Fibroblast of villous mesenchyme (primary cell): ENCODE measurements around the gene CLASP1. TPM values are rescaled to one million over a fixed set of nuclear protein-coding genes. Genes with fewer than 3 reads are reported as not detected.

Experiments
- DNase-seq: peaks from one replicate; pipeline ENCODE4 v3.0.0-alpha.2; 2010; ENCODE audit warnings: low read depth
- H3K4me3 ChIP-seq: 2 replicates; pipeline ENCODE4 v1.5.1; 2011; ENCODE audit warnings: low read depth, mild to moderate bottlenecking, low read length
- CTCF ChIP-seq: IDR thresholded peaks from 2 replicates; pipeline ENCODE4 v1.5.1; 2012; ENCODE audit warnings: low read depth, mild to moderate bottlenecking, low read length; ENCODE audit not compliant: insufficient read depth
- total RNA-seq: library from RNA; depleted of rRNA; stranded (reverse); fragments of >200 nt; gene quantifications from 2 replicates; pipeline ENCODE4 v1.2.3, GENCODE V29; 2012

CLASP1 gene
- total RNA-seq, 1 donor = 58.3 TPM

DNA sequence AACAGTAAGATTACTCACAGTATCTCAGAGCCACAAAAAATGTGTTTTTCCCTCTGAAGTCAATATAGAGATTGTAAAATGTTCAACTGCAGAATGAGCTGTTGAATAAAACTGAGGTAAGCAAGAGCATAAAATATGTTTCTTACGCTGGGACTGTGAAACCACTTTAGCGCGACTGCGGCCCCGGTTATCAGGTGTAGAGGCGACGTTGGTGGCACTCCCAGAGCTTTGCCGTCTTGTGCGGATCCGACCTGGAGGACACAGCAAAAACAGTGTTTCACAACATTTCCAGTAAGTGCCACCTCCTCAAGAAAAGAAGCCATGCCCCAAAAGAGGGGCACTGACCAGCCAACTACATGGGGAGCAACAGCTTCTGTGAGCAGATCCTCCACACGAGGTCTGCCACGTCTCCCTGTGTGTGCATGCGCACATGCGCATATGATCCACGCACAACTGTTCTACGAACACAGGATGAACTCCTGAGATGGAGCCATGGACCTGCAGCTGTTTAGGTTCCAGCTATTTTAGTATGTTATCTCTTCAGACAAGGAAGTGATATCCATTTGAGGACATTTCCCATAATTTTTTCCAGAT is 219.2 kb downstream of the CLASP1 start:
- no peak overlapping the region for H3K4me3 ChIP-seq
- no peak for DNase-seq
- TF ChIP-seq CTCF = no peak

GRCh38 chr2:121429119-121429903 is 220.0 kb downstream of the CLASP1 start:
- DNase-seq = peak; percentile 58
- TF ChIP-seq CTCF = no peak
- no peak overlapping the region for H3K4me3 ChIP-seq

DNA sequence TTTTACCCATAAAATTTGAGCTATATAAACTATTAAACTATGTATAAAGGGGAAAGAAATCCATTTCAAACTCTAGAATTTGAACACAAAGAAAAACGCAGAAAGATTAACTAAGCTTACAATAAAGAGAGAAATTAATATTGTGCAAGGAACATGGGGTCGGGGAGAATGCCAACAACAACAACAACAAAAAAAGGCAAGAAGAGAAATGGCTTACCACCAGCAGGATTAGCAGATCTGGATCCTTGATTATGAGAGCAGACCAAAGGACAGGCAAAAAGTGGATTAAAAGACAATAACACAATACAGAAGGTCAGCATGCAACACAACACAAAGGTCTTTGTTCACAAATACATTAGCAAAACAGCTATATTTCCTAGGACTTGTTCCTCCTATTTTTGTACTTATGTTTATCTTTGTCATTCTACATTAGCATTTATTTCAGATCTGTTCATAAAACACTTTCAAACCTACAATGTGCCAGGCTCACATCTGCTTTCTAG is 222.0 kb downstream of the CLASP1 start:
- H3K4me3 ChIP-seq = no peak overlapping the region
- no peak for DNase-seq
- TF ChIP-seq CTCF = no peak

DNA sequence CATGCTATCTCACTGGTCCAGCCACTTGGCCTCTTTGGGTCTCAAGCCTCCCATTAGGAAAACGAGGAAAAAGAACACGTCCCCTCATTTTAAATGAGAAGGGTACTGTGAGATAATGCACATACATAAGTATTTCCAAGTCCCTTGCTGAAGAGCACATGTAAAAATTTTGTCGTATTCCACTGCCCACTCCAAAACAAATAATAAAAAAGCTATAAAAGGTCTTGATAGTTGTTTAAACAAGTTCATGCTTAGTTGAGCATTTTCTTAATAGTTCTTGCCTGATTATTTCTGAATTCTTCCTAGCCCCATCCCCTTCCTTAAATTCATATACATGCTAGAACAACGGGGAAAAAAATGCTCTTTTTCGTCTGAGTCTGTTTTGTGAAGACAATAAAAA is 228.8 kb downstream of the CLASP1 start:
- no peak for DNase-seq
- no peak overlapping the region for H3K4me3 ChIP-seq
- TF ChIP-seq CTCF = no peak

GRCh38 chr2:121419081-121419699 is 230.1 kb downstream of the CLASP1 start:
- H3K4me3 ChIP-seq = no peak overlapping the region
- no peak for TF ChIP-seq CTCF
- no peak for DNase-seq

DNA sequence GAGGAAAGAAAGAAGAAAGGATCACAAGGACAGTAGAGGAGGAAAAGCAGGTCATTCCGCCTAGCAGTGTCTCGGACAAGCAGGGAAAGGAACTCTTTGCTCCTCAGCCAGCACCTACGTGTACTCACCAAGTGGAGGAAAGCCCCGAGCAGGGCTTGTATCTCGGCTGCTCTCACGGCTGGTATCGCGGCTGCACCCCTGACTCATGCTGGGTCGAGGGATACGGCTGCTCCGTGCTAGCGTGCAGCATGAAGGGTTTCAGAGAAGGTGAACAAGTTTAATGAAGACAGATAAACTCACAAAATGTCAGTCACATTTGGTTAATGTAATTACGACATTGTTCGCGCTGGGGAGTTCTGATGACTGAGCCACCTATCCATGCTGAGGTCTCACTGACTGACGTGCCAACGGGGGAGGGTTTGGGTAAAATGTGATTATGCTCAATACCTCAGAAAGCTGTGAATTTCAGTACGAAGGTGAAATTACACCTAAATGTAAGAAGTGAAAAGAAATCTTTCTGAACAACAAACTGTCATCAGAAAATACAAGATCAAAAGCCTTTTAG is 230.7 kb downstream of the CLASP1 start:
- no peak overlapping the region for H3K4me3 ChIP-seq
- no peak for TF ChIP-seq CTCF
- DNase-seq = no peak
